Measurements from ENCODE around the gene NEGR1. TPM values are rescaled to one million over a fixed set of nuclear protein-coding genes. Genes with fewer than 3 reads are reported as not detected.

NEGR1 gene
- total RNA-seq, 1 experiment from 2014 or later, result 0.05 TPM

DNA sequence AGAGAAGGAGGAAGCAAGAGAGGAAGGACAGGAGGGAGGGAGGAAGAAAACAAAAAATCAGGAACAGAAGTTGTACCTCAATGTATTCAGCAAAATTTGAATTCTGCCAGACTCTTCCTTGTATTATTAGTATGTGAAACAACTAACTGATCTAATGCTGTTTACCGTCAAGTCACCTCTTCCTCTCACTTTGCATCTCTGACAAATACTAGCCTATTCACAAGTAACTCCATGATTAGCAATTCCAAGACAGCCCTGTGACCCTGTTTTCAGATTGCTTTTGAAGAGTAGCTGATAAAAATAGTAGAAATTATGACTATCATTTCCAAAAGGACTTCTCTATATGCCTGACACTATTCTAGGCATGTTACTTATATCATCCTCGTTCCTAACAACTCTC lies 445.4 kb downstream of the NEGR1 start:
- ChIA-PET RAD21 (ENCODE audit: low non-redundant PET in 1 of 2, low total read pairs in 2 of 2, uncharacterized antibody in 2 of 2, unreplicated experiment in 2 of 2) (no interaction called here), POLR2A (no interaction called here)
- no peak overlapping the region for H2AFZ ChIP-seq (ENCODE audit: low read depth, low read length, poor library complexity, severe bottlenecking)

More for the DNA sequence above, 445.4 kb downstream of the NEGR1 start:
- no peaks in the 10 kb centered on the region for H3K27me3 ChIP-seq (ENCODE audit: insufficient read depth, low read length)
- TF ChIP-seq CEBPB (IDR thresholded peaks at IDR 0.05; ENCODE audit: low read depth), result no peak
- TF ChIP-seq TCF7L2 (IDR thresholded peaks at IDR 0.05; ENCODE audit: borderline replicate concordance, extremely low read depth, insufficient read depth, insufficient read length), result no peak
- TF ChIP-seq POLR2A (IDR thresholded peaks at IDR 0.05; ENCODE audit: borderline replicate concordance, extremely low read depth, insufficient read depth, insufficient read length), result no peak
- TF ChIP-seq EZH2 (IDR thresholded peaks at IDR 0.05), result no peak
- TF ChIP-seq ZFX (IDR thresholded peaks at IDR 0.05), result no peak
- TF ChIP-seq, protein P1, sequence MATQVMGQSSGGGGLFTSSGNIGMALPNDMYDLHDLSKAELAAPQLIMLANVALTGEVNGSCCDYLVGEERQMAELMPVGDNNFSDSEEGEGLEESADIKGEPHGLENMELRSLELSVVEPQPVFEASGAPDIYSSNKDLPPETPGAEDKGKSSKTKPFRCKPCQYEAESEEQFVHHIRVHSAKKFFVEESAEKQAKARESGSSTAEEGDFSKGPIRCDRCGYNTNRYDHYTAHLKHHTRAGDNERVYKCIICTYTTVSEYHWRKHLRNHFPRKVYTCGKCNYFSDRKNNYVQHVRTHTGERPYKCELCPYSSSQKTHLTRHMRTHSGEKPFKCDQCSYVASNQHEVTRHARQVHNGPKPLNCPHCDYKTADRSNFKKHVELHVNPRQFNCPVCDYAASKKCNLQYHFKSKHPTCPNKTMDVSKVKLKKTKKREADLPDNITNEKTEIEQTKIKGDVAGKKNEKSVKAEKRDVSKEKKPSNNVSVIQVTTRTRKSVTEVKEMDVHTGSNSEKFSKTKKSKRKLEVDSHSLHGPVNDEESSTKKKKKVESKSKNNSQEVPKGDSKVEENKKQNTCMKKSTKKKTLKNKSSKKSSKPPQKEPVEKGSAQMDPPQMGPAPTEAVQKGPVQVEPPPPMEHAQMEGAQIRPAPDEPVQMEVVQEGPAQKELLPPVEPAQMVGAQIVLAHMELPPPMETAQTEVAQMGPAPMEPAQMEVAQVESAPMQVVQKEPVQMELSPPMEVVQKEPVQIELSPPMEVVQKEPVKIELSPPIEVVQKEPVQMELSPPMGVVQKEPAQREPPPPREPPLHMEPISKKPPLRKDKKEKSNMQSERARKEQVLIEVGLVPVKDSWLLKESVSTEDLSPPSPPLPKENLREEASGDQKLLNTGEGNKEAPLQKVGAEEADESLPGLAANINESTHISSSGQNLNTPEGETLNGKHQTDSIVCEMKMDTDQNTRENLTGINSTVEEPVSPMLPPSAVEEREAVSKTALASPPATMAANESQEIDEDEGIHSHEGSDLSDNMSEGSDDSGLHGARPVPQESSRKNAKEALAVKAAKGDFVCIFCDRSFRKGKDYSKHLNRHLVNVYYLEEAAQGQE (IDR thresholded peaks at IDR 0.05; ENCODE audit: low read depth), result no peak
- no peak for TF ChIP-seq SRF (IDR thresholded peaks at IDR 0.05; ENCODE audit: low read depth)
- TF ChIP-seq CBX3 (IDR thresholded peaks at IDR 0.05; ENCODE audit: low read depth), result no peak
- intact Hi-C loops (cut with micrococcal nuclease), result no loop called here
- ATAC-seq (no peak), DNase-seq (ENCODE audit: low read depth, low spot score) (no peak)
- H3K36me3 ChIP-seq (ENCODE audit: control insufficient read depth in 1 of 2, insufficient read depth in 2 of 2, low read length in 2 of 2), result no peaks in the 10 kb centered on the region
- no peak overlapping the region for H3K27ac ChIP-seq (ENCODE audit: low read depth, low read length)
- H4K20me1 ChIP-seq (ENCODE audit: insufficient read depth), result no peaks in the 10 kb centered on the region
- no peak overlapping the region for H3K4me3 ChIP-seq (replicated peaks in 1 of 2; ENCODE audit: low read depth in 1 of 2, low read length in 2 of 2)
- BruUV-seq (replicated peaks), result no TSS peak
- H3K9me2 ChIP-seq (ENCODE audit: insufficient read depth), result no peaks in the 10 kb centered on the region
- peaks cover 1 to 15% of the 10 kb centered on the region in 2 experiments; a peak in 3 of 4 replicates for H3K9me3 ChIP-seq (ENCODE audit: control insufficient read depth in 1 of 2, insufficient read depth in 1 of 2, low read depth in 1 of 2, low read length in 2 of 2)
- CTCF ChIA-PET, result no interaction called here
- H3K4me1 ChIP-seq (ENCODE audit: control insufficient read depth in 1 of 2, insufficient read depth in 2 of 2, low read length in 2 of 2), result no peaks in the 10 kb centered on the region
- H3K4me2 ChIP-seq (ENCODE audit: low read length), result no peak overlapping the region
- no peaks in the 10 kb centered on the region for H3K79me2 ChIP-seq (ENCODE audit: insufficient read depth, low read length)
- H3K9ac ChIP-seq (ENCODE audit: low read length), result no peak overlapping the region
